Subcutaneous abdominal adipose tissue (tissue), 5 donors: Measurements from ENCODE around the gene MYOZ3.

Source experiments
- H3K27ac ChIP-seq: one replicate; pipeline ENCODE4 v1.7.0; 2013; ENCODE audit warnings: low read depth, mild to moderate bottlenecking, inconsistent platforms, low read length, moderate library complexity
- H3K27me3 ChIP-seq, 5 donors: one replicate each; pipeline ENCODE4 v1.7.0; 2013; ENCODE audit warnings: low read length in 5 of 5, inconsistent platforms in 1 of 5; ENCODE audit not compliant: control insufficient read depth in 5 of 5, insufficient read depth in 4 of 5
- H3K36me3 ChIP-seq, 5 donors: one replicate each; pipeline ENCODE4 v1.7.0; 2013; ENCODE audit warnings: low read length in 5 of 5; ENCODE audit not compliant: control insufficient read depth in 5 of 5, insufficient read depth in 5 of 5
- H3K4me1 ChIP-seq, 5 donors: one replicate each; pipeline ENCODE4 v1.7.0; 2013; ENCODE audit warnings: low read length in 5 of 5, mild to moderate bottlenecking in 3 of 5, moderate library complexity in 1 of 5; ENCODE audit not compliant: control insufficient read depth in 5 of 5, insufficient read depth in 5 of 5
- H3K4me3 ChIP-seq, 5 donors: one replicate each; pipeline ENCODE4 v1.7.0; 2013; ENCODE audit warnings: low read length in 5 of 5, low read depth in 1 of 5
- H3K9ac ChIP-seq, 5 donors: one replicate each; pipeline ENCODE4 v1.7.0; 2013; ENCODE audit warnings: low read length in 5 of 5, mild to moderate bottlenecking in 4 of 5, moderate library complexity in 3 of 5
- H3K9me3 ChIP-seq, 5 donors: one replicate each; pipeline ENCODE4 v1.7.0; 2013; ENCODE audit warnings: low read length in 5 of 5; ENCODE audit not compliant: control insufficient read depth in 5 of 5
- donor health status: healthy.
- donor health status: healthy.
- donor health status: healthy.
- donor health status: healthy.
- donor health status: healthy.

MYOZ3 gene

DNA sequence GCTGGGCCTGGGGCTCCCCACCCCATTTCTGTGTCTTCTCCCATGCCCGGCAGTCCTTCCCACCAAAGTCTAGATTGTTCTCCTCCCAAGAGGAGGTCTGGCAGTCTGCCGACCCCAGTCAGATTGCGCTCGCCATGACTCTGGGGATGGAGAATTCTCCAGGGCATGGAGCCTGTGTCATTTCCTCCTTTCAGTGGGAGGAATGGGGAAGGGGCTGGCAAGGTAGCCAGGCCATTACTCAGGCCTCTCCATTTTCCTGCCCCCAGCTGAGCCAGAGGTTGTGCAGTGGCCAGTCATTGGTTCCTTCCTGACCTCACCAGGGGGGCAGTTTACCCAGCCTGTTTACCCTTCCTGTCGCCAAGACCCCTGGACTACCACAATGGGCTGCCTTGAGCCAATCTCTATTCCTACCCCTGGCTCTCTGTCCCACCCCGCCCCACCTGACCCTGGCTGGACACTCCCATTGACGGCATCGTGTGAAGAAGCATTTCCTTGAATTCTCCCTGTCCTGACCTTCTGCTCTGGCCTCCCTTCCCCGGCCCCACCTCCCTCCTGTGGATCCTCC is 20.0 kb upstream of the MYOZ3 start:
- peak overlapping the region in 4 of 5 donors; percentile 2 to 43 (median 12) for H3K4me3 ChIP-seq
- peaks cover 41 to 83% (median 72%) of the 10 kb centered on the region in 5 donors for H3K4me1 ChIP-seq
- peak overlapping the region; percentile 98 for H3K27ac ChIP-seq
- H3K36me3 ChIP-seq, result no peaks in the 10 kb centered on the region
- H3K9me3 ChIP-seq, result no peaks in the 10 kb centered on the region
- H3K9ac ChIP-seq, result peak overlapping the region; percentile 48 to 81 (median 59)
- no peaks in the 10 kb centered on the region for H3K27me3 ChIP-seq

DNA sequence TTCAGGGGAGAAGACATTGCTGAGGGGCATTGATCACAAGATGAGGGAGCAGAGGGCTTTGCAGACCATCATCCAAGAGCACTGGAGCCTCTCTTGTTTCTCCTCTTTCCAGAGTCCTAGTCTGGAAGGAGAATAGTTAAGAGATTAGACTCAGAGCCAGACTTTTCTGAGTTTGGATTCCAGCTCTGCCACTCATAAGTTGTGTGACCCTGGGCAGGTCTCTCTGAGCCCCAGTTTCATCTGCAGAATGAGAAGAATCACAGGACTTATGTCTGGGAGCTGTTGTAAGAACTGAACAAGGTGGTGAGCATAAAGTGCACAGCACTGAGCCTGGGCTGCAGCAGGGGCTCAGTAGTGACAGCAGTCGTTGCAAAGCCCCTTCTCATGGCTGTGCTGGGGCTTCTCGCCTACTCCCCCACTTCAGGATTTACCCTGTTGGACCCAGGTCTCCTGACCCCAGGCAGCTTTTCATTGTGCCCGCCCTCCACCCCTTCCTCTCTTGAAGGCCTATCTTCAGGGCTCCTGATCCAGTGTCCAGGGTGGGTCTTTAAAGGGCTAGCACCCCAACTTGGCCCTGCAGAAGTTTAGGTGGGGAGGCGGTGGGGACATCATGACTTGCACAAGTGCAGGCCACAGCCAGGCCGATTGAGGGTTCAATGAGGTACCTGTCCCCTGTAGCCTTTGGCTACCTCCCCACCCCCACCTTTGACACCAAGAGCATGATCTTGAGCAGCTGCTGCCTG is 19.1 kb upstream of the MYOZ3 start:
- no peaks in the 10 kb centered on the region for H3K36me3 ChIP-seq
- peaks cover 41 to 75% (median 68%) of the 10 kb centered on the region in 5 donors for H3K4me1 ChIP-seq
- no peaks in the 10 kb centered on the region for H3K27me3 ChIP-seq
- peak overlapping the region in 3 of 5 donors; percentile 1 to 14 (median 6) for H3K4me3 ChIP-seq
- peak overlapping the region; percentile 33 to 81 (median 59) for H3K9ac ChIP-seq
- H3K9me3 ChIP-seq, result no peaks in the 10 kb centered on the region
- peak overlapping the region; percentile 98 for H3K27ac ChIP-seq

- Histone ChIP-seq H3K27ac (peak overlapping the region; percentile 98), H3K4me1 (peaks cover 41 to 74% (median 71%) of the 10 kb centered on the region in 5 donors), H3K9me3 (no peaks in the 10 kb centered on the region), H3K27me3 (no peaks in the 10 kb centered on the region), H3K4me3 (peak overlapping the region in 3 of 5 donors; percentile 1 to 38 (median 14)), H3K9ac (peak overlapping the region in 2 of 5 donors; percentile 59 to 63), H3K36me3 (no peaks in the 10 kb centered on the region)
Observed at GRCh38 chr5:150642567-150642927, 18.5 kb upstream of the MYOZ3 start.

GRCh38 chr5:150642991-150643710 is 17.9 kb upstream of the MYOZ3 start:
- Histone ChIP-seq H3K4me3 (peak overlapping the region in 1 of 5 donors; percentile 38), H3K27me3 (no peaks in the 10 kb centered on the region), H3K27ac (peak overlapping the region; percentile 98), H3K9me3 (no peaks in the 10 kb centered on the region), H3K4me1 (peaks cover 41 to 77% (median 74%) of the 10 kb centered on the region in 5 donors), H3K36me3 (peaks cover 0 to 5% (median under 1%) of the 10 kb centered on the region in 5 donors), H3K9ac (peak overlapping the region in 2 of 5 donors; percentile 50 to 63)

DNA sequence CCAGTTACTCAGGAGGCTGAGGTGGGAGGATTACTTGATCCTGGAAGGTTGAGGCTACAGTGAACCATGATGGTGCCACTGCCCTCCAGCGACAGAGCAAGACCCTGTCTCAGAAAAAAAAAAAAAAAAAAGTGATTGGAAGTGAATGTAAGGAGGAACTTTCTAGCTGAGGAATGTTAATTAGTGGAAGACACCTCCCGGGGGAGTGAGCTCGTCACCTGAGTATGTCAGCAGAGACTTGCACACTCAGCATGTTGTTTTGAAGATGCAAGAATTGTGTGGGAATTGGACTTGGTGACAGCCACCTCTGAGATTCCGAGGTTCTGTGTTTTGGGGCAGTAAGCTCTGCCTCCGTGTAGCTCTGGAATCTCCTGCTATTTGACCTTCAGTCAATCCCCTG is 17.0 kb upstream of the MYOZ3 start:
- Histone ChIP-seq H3K4me1 (peaks cover 43 to 77% (median 73%) of the 10 kb centered on the region in 5 donors), H3K27ac (peak overlapping the region; percentile 98), H3K4me3 (no peak overlapping the region), H3K9me3 (no peaks in the 10 kb centered on the region), H3K9ac (peak overlapping the region in 1 of 5 donors; percentile 44), H3K36me3 (peaks cover 0 to 14% (median 9%) of the 10 kb centered on the region in 5 donors), H3K27me3 (no peaks in the 10 kb centered on the region)

- Histone ChIP-seq H3K9ac (peak overlapping the region in 3 of 5 donors; percentile 5 to 68 (median 48)), H3K27me3 (no peaks in the 10 kb centered on the region), H3K4me3 (no peak overlapping the region), H3K36me3 (peaks cover 0 to 18% (median 14%) of the 10 kb centered on the region in 5 donors), H3K27ac (peak overlapping the region; percentile 98), H3K9me3 (no peaks in the 10 kb centered on the region), H3K4me1 (peaks cover 40 to 73% (median 69%) of the 10 kb centered on the region in 5 donors)
Observed at GRCh38 chr5:150644514-150644913, 16.5 kb upstream of the MYOZ3 start.

DNA sequence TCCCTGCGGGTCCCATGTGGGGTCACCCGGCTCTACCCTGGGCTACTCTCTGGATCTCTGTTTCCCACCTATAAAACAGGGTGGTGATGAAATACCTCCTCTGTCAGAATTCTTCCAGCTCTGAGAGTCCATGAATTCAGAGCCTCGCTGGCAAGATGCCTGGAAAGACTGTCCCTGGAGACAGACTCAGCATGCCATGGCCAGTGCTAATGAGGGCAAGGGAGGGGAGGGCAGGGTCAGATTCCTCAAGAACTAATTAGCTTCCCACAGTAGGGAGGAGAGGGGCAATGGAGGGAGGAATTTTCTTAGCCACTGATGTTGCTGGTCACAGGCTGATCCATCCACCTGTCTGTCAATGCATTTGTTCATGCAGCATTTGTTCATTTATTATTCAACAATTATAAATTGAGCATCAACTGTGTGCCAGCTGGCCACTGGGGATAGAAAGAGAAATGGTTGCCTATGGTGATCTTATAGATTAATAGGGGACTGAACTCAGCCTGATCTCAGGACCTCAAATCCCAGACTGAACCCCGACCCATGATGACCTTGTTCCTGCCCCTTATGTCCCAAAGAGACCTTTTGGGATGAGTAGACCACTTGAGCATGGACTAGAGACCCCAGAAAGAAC is 15.9 kb upstream of the MYOZ3 start:
- no peaks in the 10 kb centered on the region for H3K9me3 ChIP-seq
- peak overlapping the region; percentile 98 for H3K27ac ChIP-seq
- peaks cover 0 to 24% (median 20%) of the 10 kb centered on the region in 5 donors for H3K36me3 ChIP-seq
- H3K27me3 ChIP-seq, result no peaks in the 10 kb centered on the region
- peak overlapping the region in 1 of 5 donors; percentile 48 for H3K9ac ChIP-seq
- no peak overlapping the region for H3K4me3 ChIP-seq
- peaks cover 35 to 66% (median 63%) of the 10 kb centered on the region in 5 donors for H3K4me1 ChIP-seq

DNA sequence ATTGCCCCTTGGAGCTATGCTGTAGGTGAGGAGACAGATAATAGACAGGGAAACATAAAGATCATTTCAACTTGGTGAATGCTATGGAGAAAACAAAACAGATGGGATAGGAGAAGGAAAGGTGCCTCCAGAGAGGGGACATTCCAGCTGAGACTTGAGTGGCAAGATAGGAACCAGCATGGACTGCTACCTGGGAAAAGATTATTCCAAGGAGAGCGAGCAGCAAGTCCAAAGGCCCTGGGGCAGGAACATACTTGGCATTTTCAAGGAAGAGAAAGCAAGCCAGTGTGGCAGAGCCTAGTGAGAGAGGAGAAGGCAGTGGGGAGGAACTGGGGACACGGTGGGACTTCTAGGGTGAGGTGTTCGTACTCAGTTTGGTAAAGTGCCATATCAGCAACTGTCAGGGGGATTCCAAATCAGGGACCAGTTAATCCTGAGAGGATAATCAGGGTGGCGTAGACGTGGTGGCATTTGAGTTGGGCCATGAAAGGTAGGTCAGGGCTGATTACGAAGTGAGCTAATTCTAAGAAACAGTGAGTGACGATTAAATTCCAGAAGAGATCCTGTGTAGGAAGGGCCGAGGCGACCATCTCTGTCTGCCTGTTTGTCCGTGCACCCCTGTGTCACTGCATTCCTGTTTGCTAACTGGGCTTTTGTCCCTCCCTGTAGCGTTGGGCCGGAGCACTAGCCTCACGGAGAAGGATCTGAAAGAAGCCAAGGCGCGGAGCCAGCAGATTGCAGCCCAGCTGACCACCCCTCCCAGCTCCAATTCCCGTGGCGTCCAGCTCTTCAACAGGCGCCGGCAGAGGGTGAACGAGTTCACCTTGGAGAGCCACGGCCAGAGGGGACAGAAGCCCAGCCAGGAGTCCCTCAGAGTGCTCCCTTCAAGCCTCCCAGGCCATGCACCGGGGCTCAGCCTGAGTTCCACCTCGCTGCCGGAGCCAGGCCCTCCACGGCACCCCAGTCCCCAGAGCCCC is 13.5 kb upstream of the MYOZ3 start:
- Histone ChIP-seq H3K27me3 (no peaks in the 10 kb centered on the region), H3K4me3 (peak overlapping the region in 1 of 5 donors; percentile 39), H3K36me3 (peaks cover 0 to 35% (median 33%) of the 10 kb centered on the region in 5 donors), H3K27ac (peak overlapping the region; percentile 50), H3K4me1 (peaks cover 23 to 59% (median 58%) of the 10 kb centered on the region in 5 donors), H3K9ac (peak overlapping the region in 2 of 5 donors; percentile 32 to 41), H3K9me3 (no peaks in the 10 kb centered on the region)
